Activated T-helper 9 cell treated with anti-CD3 and anti-CD28 coated beads, Interleukin-2, amount 50 U/mL, for 16 hours (primary cell): Measurements from ENCODE around the gene CSRNP3.

Experiments used
- DNase-seq: peaks from one replicate; pipeline ENCODE4 v3.0.0-alpha.2; 2020; ENCODE audit warnings: low read depth

The CSRNP3 gene

GRCh38 chr2:165469417-165469816 is at the start of gene CSRNP3:
Gene CSRNP3, plus strand, starts transcription at chr2:165469698. Its CDS starts 125,368 bp downstream, at chr2:165595066.
- DNase-seq: no peak

DNA sequence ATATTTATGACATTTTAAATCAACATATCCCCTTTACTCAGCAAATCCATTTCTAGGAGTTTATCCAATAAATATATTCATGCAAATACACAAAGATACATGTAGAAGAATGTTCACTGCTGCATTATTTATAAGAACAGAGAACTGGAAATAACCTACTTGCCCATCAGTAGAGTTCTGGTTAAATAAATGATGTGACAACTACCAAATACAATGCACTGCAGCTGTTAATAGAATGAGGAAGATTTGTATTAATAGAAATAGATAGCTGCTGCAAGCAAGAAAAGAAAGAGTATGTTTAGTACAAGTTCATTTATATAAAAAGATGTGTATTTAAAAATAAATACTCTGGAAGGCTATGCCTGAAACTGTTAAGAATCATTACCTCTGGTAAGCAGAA is 49.3 kb upstream of the CSRNP3 start:
- no peak for DNase-seq

- DNase-seq: no peak
Measured at GRCh38 chr2:165423081-165423480, 46.4 kb upstream of the CSRNP3 start.

DNA sequence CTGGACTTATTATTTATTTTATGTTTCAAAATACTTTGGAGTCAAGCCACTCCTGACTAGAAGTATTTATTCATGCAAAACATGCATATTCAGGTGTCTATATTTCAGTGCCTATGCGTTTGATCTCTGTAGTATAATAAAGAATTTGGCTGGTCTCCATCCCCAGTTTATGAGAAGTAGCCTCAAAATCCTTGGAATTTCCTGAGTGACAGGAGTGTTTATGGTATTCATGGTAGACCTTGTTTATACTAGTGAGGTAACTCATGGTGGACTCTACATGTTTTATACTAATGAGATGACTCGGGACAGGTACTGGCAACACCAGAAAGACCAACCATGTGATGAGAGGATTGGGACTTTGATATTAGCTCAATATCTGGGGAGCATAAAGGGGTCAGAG is 43.9 kb upstream of the CSRNP3 start:
- DNase-seq: no peak

- no peak for DNase-seq
Measured at GRCh38 chr2:165427686-165428085, 41.8 kb upstream of the CSRNP3 start.

GRCh38 chr2:165428926-165429325 is 40.6 kb upstream of the CSRNP3 start:
- no peak for DNase-seq

GRCh38 chr2:165431014-165431413 is 38.5 kb upstream of the CSRNP3 start:
- DNase-seq: no peak

DNA sequence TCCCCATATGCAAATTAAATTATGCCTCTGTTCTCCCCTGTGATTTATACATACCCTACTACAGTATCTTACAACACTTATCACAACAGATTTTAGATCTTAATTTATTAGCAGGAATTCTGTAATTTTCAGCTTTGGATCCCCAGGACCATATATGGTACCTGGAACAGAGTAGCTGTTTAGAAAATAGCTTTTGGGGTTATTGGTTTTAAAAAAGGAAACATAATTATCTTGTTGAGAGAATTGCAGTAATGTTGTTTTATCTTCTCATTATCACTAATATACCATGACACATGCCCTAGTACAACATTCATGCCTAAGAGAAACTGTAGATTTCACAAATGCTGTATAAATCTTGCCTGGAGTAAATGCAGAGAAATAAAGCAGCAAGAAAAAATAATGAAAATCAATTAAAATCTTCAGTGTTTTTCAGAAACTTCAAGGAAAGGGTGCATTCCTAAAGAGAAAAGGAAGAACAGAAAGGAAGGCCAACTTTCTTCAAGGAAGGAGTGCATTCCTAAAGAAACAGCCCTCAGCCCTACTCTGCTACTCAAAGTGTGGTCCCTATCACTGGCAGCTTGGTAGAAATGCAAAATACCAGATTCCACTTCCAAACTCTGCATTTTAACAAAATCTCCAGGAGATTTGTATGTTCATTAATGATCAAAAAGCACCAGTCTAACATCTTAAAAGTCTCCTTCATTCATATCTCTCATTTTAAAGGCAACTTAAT is 37.1 kb upstream of the CSRNP3 start:
- DNase-seq: no peak

DNA sequence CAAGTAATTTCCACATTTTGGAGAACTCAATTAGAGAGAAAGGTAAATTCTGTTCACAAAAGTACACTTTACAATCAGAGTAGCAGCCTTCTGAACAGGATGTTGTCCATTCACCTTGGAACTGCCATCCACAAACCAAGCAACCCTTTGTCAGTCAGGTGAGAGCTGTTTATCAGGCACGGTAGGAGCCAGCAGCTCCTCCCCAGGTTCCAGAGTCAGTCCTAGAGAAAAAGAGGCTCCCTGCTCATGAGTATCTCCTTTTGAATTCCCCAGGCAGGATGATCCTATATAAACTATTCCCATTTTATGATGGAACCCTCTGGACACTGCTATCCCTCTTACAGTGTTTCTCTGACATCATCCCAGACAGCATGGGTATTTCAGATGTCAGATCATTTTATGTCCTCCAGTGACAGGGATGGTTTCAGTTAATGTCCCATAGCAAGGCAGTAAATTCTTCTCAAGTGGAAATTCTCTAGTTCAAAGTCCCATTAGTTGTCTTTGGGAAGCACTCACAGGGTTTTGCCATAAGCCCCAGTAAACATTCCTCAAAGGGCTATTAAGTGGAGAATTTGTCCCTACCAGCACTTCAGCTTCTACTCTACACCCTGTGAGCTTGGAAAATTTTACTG is 34.5 kb upstream of the CSRNP3 start:
- no peak for DNase-seq

- no peak for DNase-seq
Measured at GRCh38 chr2:165435611-165436010, 33.9 kb upstream of the CSRNP3 start.

DNA sequence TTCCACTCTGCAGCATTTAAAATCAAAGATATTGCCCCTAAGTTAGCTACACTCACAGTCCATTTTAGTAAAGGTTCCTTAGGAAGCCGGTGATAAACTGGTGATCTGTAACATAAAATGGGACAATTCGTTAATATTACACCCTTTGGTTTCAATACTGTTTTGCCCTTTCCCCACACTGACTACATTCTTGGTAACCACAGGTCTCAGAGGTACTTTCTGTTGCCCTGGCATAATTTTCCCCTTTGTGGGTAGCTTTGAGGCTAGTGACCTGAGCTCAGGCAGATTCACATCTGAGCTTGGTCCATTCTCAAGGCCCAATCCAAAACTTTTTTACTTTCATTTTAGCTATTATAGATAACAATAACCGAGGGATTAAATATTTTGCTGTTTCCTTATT is 32.9 kb upstream of the CSRNP3 start:
- DNase-seq: no peak

DNA sequence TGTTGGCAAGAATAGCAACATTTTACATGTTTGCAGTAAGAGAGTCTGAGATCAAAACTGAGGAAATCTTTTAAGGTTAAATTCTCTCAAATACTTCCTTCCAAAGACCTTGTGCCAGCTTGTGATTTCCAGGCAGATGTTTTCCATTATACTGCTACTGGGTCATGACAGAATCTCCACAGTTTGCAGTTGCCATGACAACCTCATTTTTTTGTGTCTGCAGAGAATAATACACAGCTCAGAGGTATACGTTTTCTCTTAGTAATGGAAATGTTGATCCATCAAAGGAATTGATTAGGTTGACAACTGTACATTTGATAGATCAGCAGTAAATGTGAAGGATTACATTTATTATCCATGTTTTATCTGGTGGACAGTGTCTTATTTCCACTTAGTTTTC is 29.1 kb upstream of the CSRNP3 start:
- DNase-seq: no peak

- DNase-seq: no peak
Measured at GRCh38 chr2:165443511-165443910, 26.0 kb upstream of the CSRNP3 start.

- DNase-seq: no peak
Measured at GRCh38 chr2:165448406-165448805, 21.1 kb upstream of the CSRNP3 start.

DNA sequence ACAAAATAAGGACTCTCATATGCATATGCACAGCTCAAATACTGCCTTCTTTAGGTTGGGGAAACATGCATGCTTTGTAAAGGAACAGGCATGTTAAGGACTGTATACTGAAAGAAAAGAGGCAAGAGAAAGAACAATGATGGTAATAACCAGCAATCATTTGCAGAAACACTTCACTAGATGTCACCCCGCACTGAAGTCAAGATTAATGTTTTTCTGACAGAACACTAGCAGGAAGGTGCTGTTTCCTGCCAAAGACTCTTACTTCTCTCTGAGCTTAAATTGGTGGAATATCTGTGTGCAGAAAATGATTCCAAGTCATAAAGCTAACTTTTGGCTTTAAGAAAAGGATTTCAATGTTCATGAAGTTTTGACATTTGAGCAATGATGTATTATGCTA is 19.3 kb upstream of the CSRNP3 start:
- DNase-seq: no peak

DNA sequence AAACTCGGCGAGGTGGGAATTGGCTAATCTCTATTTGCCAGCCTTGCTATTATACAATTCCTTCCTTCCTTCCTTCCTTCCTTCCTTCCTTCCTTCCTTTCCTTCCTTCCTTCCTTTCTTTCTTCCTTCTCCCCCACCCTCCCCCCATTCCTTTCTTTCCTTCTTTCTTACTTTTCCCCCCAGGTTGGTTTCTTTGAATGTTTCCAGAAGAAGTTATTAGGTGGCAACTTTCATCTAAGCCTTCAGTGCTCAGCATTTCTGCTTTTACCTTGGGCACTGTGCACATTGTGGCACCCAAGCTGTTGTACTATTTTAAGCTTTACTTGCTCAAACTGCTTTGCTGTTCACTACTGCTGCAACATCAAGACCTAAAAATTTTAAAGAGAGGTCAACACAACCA is 17.2 kb upstream of the CSRNP3 start:
- DNase-seq: no peak

DNA sequence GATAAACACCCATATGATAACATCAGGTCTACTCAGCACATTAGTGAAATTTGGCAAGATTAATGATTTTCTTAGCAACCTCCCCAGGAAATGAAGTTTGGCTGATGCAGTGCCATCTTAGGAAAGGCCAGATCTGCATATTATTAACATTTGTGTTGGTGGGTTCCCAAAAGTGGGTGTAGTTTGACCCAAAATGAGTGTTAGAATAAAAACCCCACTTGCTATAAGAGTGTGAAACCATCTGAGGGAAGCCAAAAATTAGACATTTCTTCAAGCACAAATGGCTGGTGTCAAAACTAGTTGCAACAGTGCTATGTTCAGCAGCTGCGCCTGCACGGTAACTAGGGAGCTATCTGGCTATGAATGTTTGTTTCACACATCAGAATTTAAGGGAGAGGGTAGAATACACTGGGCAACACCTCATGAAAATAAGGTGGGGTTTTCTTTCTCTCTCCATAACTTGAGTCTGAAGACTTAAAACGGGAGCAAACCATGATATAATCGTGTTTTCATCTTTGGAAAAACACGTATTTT is 15.9 kb upstream of the CSRNP3 start:
- no peak for DNase-seq

GRCh38 chr2:165454905-165455304 is 14.6 kb upstream of the CSRNP3 start:
- DNase-seq: no peak

DNA sequence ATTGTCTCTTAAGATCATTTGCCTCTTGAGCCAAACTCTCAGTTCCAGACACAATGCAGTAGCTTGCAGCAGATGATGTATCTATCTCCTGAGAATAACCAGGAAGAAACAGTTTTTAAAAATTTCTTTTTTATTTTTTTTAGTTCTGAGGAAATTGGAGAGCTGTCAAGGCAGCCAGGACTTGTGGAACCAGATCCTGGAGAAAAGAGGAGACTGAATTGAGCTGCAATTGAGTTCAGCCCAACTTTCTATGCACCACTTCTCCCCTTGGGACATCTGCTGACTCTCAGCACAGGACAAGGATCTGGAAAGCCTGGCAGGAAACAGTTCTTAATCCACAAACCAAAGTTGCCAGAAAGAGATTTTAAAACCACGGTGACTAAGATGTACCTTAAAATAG is 13.5 kb upstream of the CSRNP3 start:
- DNase-seq: no peak

DNA sequence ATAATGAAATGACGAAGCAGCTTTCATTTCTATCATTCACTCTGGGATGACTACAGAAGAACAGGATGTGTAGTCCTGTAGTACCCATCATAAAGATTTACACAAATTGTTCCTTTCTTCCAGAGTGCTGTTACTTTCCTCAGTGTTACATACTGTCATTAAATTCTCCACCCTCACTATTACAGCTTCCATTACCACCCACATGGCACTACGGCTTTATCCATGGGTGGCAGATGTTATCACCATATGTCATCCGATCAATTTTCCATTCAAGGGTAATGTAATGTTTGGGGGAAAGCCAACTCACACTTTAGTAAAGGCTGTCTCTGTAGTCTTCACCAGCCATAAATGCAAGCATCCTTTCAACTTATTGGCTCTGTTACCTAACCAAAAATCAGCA is 7.1 kb upstream of the CSRNP3 start:
- no peak for DNase-seq

- DNase-seq: no peak
Measured at GRCh38 chr2:165466386-165466785, 3.1 kb upstream of the CSRNP3 start.

GRCh38 chr2:165467921-165468320 is 1.6 kb upstream of the CSRNP3 start:
- no peak for DNase-seq

GRCh38 chr2:165470361-165470760 is 863 bp downstream of the CSRNP3 start:
- DNase-seq: no peak
